GM04503 (cell line): Measurements from ENCODE around the gene TRIM14.
"Not testable (repeated sequence)": the region's sequence is repeated elsewhere in the genome, so short reads cannot be mapped to it uniquely, and the experiment has no call there.

ENCODE experiments used
- DNase-seq: peaks from one replicate; pipeline ENCODE4 v3.0.0-alpha.2; 2012; ENCODE audit warnings: low read depth

TRIM14 gene

DNA sequence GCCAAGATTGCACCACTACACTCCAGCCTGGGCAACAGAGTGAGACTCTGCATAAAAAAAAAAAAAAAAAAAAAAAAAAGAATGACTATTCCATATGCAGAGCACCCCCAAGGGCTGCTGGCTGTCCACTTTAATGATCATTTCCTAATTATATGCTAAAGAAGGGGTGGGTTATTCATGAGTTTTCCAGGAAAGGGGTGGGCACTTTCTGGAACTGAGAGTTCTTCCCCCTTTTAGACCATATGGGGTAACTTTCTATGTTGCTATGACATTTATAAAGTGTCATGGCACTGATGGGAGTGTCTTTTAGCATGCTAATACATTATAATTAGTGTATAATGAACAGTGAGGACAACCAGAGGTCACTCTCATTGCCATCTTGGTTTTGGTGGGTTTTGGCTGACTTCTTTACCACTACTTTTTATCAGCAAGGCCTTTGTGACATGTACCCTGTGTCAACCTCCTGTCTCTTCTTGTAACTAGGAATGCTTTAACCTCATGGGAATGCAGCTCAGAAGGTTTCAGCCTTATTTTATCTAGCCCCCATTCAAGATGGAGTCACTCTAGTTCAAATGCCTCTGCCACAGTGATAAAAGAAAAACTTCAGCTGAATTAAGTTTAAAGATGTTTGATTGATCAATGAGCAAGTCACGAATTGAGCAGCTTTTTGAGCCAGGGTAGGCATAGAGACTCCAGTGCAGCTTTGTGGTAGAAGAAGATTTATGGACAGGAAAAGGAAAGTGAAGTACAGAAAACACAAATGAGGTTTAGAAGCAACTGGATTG, 69.5 kb downstream of the TRIM14 start:
- DNase-seq = no peak

DNA sequence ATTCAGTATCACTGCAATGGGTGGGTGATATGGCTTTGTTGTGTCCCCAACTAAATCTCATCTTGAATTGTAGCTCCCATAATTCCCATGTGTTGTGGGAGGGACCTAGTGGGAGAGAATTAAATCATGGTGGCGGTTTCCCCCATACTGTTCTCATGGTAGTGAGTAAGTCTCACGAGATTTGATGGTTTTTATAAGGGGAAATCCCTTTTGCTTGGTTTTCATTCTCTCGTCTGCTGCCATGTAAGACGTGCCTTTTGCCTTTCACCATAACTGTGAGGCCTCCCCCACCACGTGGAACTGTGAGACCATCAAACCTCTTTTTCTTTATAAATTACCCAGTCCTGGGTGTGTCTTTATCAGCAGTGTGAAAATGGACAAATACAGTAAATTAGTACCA, 72.0 kb downstream of the TRIM14 start:
- DNase-seq = no peak

DNA sequence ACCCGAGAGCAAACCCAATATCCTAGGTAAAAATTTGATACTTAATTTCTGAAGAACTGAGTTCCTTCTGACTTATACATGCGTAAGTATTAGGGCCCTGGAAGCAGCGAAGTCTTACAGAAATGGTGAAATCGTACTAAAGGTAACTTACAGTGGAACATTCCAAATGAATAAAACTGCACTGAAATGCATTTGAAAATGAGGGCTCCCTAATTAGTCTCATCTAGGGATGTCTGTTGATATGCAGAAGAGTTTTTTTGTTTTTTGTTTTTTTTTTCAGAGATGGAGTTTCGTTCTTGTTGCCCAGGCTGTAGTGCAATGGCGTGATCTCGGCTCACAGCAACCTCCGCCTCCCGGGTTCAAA, 72.9 kb downstream of the TRIM14 start:
- no peak for DNase-seq

DNA sequence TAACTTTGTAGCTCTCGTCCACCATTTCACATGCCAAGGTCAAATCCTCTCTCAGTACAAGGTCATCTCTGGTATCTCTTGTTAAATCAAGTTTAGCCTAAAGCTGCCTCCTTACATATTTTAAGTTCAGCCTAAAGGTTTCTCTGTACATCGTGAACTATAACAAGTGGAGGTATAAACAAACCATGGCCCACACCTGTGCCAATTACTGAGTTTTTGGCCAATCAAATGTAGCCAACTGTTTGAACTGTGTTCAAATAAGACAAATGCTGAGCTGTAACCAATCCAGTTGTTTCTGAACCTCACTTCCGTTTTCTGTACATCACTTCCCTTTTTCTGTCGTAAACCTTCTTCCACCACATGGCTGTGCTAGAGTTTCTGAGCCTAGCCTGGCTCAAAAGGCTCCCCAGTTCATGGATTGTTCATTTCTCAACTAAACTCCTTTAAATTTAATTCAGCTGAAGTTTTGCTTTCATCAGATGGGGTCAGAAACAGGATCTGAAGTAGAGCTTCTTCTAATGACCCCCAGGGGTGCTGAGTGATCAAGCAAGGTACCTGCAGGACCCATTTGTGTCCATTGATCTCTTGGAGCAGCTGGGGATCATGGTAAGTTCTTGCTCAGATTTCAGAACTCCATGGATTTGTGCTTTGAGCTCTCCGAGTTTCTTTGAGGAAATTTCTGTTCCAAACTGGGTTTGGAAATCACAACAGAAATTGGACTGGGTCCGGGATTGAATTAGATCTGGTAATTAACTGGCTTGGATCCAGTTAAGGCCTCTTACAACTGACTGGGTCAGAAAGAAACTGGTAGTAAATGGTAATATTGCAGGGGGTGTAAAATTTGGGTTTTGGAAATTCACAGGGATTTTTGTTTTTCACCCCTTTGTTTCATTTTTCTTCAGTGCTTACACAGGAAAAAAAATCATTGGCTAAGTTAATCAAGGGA, 73.5 kb downstream of the TRIM14 start:
- no peak for DNase-seq

DNA sequence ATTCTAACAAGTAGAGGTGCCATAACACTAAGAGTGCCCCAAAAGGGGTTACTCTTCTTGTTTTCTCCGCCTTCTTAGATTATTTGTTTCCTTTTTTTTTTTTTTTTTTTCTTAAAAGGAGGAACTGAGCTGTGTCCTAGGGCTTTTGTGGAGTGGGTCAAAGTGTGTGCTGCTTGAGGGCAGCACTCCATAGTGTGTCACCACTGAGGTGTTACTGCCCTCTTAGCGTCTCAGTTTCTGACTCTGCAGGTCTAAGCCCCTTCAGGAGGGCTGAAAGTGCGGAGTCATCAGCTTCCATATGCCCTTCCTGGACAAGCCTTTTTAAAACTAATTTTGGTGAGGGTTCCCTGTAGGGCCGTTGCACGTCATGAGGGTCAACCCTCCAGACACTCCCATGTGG, 75.1 kb downstream of the TRIM14 start:
- DNase-seq = no peak

DNA sequence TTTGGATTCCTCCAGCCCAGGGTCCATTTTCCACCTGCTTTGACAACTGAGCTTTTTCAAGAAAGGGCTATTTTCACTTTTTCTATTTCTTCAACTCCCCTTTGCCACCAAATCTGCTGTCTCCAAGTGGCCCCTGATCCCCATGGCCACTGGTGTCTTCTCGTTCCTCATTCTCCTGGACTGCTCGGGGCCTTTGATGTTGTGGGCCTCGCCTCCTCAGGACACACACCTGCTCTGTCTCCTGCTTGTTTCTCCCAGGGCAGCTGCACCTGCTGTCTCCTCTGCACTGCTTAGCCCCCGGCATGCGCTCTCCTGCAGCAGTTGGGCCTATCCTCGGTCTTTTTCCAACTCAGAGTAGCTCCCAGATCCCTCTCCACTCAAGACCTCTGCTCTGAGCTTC, 78.8 kb downstream of the TRIM14 start:
- DNase-seq = no peak

DNA sequence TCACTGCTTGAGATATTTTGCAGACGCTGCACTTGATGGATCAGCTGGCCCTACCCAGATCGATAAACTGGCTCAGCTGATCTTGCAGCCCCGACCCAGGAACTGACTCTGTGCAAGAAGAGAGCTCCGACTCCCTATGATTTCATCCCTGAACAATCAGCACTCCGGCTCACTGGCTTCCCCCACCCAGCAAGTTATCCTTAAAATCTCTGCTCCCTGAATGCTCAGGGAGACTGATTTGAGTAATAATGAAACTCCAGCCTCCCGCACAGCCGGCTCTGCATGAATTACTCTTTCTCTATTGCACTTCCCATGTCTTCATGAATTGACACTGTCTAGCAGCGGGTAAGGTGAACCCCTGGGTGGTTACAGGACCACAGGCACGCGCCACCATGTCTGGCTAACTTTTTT, 79.4 kb downstream of the TRIM14 start:
- DNase-seq = no peak

DNA sequence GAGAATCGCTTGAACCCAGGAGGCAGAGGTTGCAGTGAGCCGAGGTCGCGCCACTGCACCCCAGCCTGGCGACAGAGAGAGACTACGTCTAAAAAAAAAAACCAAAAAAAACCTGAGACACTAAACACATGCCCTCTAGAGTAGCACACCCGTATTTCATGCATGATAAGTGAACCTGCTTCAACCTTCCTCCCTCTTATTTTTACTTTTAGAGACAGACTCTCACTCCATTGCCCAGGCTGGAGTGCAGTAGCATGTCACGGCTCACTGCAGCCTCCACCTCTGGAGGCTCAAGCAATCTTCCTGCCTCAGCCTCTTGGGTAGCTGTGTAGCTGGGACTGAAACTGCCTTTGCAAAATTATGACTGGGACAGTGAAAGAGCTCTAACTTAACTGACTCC, 80.1 kb downstream of the TRIM14 start:
- no peak for DNase-seq

DNA sequence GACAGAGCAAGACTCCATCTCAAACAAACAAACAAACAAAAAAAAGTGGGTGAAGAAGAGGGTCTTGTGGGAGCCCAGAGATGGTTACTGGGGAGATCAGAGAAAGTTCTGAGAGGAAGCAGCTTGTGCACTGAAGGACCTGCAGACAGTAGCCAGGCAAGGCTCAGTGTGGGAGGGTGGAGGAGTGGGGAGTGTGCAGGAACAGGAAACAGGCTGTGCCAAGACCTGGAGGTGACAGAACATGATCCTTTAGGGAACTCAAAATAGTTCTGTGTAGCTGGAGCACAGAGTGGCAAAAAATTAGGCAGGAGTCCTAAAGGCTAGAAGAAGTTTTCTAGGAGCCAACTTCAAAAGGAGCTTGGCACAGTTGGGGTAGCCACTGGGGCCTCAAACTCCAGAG, 81.7 kb downstream of the TRIM14 start:
- no peak for DNase-seq

DNA sequence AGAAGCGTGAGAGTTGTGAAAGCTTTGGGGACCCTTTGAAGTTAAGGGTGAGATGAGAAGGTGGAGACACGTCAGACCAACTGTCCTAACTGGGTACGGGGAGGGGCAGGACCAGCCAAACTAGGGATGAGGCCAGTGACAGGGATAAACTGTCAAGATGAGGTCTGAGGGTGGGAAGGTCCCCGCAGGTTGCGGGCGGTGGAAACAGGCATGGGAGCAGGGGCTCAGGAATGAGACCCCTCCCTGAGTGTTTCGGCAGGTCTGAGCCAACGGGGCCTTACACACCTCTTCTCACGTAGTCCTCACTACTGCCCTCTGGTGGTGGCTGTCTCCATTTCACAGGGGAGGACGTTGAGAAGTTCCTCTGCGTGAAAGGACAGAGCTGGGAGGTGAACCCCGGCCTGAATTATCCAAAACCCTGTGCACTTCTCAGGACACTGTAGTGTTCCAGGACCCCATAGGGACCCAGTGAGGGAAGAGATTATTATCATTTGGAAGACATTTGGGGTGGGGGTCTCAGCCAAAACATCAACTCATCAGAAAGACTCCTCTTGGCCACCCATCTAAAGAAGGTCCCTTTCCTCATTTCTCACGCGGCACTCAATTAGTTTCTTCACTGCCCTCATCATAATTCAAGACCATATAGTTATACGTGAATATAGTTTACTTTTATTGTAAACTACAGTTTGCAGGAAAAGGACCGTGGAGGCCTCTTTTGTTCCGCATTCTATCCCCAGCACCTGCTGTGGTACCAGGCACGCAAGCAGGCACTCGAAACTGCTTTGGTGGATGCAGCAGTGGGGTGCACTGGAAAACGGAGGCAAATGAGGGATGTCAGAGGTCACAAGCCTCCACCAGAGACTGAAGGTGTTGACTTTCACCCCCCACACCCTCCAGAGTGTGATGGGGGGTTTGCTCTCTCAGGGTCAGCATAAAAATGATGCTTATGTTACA, 84.2 kb downstream of the TRIM14 start:
- peak; percentile 17 for DNase-seq

DNA sequence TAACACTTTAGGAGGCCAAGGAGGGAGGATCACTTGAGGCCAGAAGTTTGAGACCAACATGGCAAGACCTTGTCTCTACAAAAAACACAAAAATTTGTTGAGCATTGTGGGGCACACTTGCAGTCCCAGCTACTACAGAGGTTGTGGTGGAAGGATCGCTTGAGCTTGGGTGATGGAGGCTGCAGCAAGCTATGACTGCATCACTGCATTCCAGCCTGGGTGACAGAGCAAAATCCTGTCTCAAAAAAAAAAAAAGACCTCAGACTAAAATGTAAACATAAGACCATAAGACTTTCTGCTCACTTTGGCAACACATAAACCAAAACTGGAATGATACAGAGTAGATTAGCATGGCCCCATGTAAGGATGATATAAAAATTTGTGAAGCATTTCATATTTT, 87.1 kb downstream of the TRIM14 start:
- peak; percentile 14 for DNase-seq

DNA sequence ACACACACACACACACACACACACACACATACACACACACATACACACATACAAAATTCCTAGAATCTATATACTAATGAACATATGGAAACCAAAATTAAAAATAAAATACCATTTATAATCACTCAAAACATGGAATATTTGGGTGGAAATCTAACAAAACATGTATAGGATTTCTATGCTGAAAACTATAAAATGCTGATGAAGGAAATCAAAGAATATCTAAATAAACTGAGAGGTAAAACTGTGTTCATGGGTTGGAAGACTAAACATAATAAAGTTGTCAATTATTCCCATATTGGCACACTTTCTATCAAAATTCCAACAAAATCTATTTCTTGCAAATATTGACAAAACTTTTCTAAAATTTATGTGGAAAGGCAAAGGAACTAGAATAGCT, 87.9 kb downstream of the TRIM14 start:
- DNase-seq = no peak

DNA sequence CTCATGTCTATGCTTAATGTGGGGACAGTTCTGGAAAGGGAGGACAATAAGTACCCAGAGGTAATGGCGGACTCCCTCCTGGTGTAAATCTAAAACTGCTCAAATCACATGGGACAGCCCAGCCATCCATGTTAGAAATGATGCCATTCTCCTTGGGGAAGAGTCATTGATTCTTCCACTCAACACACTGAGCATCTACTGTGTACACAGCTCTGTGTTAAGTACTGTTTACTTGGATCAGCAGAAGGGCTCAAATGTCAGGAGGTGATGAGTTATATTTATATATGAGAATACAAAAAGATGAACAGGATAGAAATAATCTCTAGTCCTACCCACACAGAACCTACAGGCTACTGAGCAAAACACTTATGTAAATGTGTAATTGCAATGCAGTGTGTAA, 94.3 kb downstream of the TRIM14 start:
- no peak for DNase-seq

DNA sequence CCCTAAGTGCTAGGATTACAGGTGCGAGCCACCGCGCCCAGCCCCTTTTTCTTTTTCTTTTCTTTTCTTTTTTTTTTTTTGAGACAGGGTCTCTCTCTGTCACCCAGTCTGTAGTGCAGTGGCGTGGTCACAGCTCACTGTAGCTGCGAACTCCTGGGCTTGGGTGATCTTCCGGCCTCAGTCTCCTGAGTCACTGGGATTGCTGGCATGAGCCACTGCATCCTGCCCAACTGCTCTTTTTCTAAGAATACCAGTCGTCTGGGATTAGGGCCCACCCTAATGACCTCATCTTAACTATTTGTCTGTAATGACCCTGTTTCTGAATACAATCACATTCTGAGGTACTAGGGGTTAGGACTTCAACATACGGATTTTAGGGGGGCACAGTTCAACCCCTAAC, 96.6 kb downstream of the TRIM14 start:
- DNase-seq = no peak

DNA sequence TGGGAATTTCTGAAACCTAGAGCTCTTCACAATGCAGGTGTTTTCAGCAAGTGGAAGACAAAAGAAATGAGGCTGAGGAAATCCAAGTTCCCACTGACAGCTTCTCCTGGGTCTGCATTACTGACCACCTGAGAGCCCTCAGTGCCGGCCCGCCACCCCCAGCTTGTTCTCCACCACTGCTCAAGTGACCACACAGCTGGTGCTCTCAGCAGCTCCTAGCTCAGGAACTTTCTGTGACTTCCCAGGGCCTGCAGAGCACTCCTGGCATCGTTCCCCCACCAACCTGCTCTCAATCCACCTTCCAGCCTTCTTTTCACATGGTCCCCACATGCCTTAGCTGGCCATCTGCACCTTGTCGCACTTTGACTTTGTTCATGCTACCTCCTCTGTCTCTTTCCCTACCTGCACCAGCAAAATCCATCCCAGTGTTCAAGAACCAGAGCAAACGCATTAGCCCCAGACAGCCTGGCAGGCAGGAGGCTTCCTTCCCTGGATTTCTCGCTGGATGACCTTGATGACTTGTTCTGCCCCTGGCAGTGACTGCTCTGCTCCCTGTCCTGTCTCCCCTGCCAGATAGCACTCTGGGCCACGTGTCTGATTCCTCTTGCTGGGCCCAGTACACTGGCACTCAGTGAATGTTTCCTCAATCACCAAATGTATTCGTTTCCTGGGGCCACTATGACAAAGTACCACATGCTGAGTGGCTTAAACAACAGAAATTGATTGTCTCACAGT, 97.5 kb downstream of the TRIM14 start:
- DNase-seq = no peak

DNA sequence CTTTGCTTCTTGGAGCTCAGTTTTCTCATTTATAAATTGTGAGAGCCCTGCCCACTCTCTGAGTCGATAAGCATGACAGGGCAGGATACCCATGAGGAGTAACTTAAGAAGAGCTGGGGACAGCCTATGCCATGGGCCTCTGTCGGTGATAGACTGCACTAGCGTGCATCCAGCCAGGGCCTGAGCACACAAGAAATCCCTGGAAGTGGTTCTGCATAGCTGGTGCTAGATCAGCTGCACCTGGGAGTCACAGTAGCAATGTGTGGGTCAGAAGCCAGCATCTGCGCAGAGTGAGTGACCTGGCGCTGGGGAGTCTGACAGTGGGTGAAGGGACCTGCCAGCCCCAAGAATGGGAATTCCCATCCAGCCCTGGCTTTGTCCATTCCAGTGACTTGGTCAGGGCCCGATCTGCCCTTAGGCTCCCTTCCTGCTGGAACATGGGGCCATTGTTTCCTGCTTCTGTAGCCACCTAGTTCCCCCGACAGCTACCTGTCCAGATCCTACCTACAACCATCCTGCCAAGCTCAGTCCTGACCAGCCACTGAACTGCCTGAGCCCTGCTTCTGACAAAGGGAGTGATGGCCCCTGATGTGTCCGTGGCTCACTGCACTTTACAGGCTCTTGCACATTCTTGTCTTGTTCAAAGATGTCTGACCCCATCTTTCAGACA, 98.4 kb downstream of the TRIM14 start:
- no peak for DNase-seq

DNA sequence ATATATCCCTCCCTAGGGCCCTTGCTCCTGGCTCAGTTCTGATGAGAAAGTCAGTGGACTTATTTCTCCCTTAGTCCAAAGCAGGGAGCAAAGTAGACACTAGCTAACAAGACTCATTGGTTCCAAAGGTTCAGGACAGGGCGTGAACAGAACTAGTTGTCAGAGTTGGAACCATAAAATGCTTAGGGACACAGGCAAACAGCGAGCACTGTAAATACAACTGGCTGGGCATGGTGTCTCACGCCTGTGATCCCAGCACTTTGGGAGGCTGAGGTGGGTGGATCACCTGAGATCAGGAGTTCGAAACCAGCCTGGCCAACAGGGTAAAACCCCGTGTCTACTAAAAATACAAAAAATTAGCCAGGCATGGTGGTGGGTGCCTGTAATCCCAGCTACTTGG, 99.2 kb downstream of the TRIM14 start:
- DNase-seq = not testable (repeated sequence)
